Brain microvascular endothelial cell (primary cell): Measurements from ENCODE around the gene PTPDC1.

ENCODE experiments used
- DNase-seq: peaks from one replicate; pipeline ENCODE4 v3.0.0-alpha.2; 2020
- H3K27ac ChIP-seq: fragments of 250-450 bp; sonication (Bioruptor Pico); 2 replicates; pipeline ENCODE4 v1.5.1; 2020; ENCODE audit warnings: mild to moderate bottlenecking, moderate library complexity
- H3K27me3 ChIP-seq: fragments of 250-450 bp; sonication (Bioruptor Pico); replicated peaks from 2 replicates; pipeline ENCODE4 v1.5.1; 2020; ENCODE audit warnings: mild to moderate bottlenecking
- H3K36me3 ChIP-seq: fragments of 250-450 bp; sonication (Bioruptor Pico); replicated peaks from 2 replicates; pipeline ENCODE4 v1.5.1; 2020; ENCODE audit warnings: mild to moderate bottlenecking
- H3K4me3 ChIP-seq: 2 replicates; pipeline ENCODE4 v1.5.1; 2011; ENCODE audit warnings: low read depth, mild to moderate bottlenecking, control low read depth, low read length, moderate library complexity
- CTCF ChIP-seq: IDR thresholded peaks from 2 replicates; pipeline ENCODE4 v1.5.1; 2011; ENCODE audit warnings: low read depth, mild to moderate bottlenecking, moderate library complexity, low read length, control low read depth, inconsistent platforms; ENCODE audit errors: missing control alignments
- in situ Hi-C: cut with HindIII; loops from 2 replicates; pipeline ENCODE4 v1.10.0; 2017; ENCODE audit warnings: low sequenced_read_pairs, low pct_ligation_motif_present

PTPDC1 gene

GRCh38 chr9:94148419-94148818, 64.2 kb downstream of the PTPDC1 start:
- no peak overlapping the region for H3K4me3 ChIP-seq
- in situ Hi-C loops: no loop called here
- DNase-seq: no peak
- TF ChIP-seq CTCF: no peak
- H3K36me3 ChIP-seq: no peaks in the 10 kb centered on the region
- no peaks in the 10 kb centered on the region for H3K27me3 ChIP-seq
- H3K27ac ChIP-seq: no peak overlapping the region

GRCh38 chr9:94149696-94150095, 65.4 kb downstream of the PTPDC1 start:
- no peaks in the 10 kb centered on the region for H3K36me3 ChIP-seq
- no peaks in the 10 kb centered on the region for H3K27me3 ChIP-seq
- no peak for DNase-seq
- TF ChIP-seq CTCF: no peak
- H3K4me3 ChIP-seq: no peak overlapping the region
- in situ Hi-C loops: no loop called here
- H3K27ac ChIP-seq: no peak overlapping the region

- no peaks in the 10 kb centered on the region for H3K36me3 ChIP-seq
- H3K4me3 ChIP-seq: no peak overlapping the region
- H3K27ac ChIP-seq: no peak overlapping the region
- in situ Hi-C loops: no loop called here
- TF ChIP-seq CTCF: no peak
- H3K27me3 ChIP-seq: no peaks in the 10 kb centered on the region
- no peak for DNase-seq
Measured at GRCh38 chr9:94150279-94150828, 66.1 kb downstream of the PTPDC1 start.

- in situ Hi-C loops: no loop called here
- TF ChIP-seq CTCF: no peak
- H3K27me3 ChIP-seq: no peaks in the 10 kb centered on the region
- H3K4me3 ChIP-seq: no peak overlapping the region
- DNase-seq: no peak
- no peak overlapping the region for H3K27ac ChIP-seq
- no peaks in the 10 kb centered on the region for H3K36me3 ChIP-seq
Measured at GRCh38 chr9:94150890-94151650, 66.8 kb downstream of the PTPDC1 start.

GRCh38 chr9:94153905-94154304, 69.6 kb downstream of the PTPDC1 start:
- H3K27ac ChIP-seq: no peak overlapping the region
- no peak overlapping the region for H3K4me3 ChIP-seq
- TF ChIP-seq CTCF: no peak
- no peaks in the 10 kb centered on the region for H3K36me3 ChIP-seq
- in situ Hi-C loops: no loop called here
- no peaks in the 10 kb centered on the region for H3K27me3 ChIP-seq
- no peak for DNase-seq
